PC-9 (cell line): Measurements from ENCODE around the gene TMEM255A.

Experiments used
- EZH2 ChIP-seq: fragments of 200-600 bp; sonication (generic); IDR thresholded peaks from 2 replicates; pipeline ENCODE4 v1.8.0; 2017; ENCODE audit warnings: antibody characterized with exemption, low read depth
- TF ChIP-seq, protein P1 (sequence below): fragments of 200-600 bp; sonication (generic); conservative IDR thresholded peaks from 2 replicates; pipeline ENCODE4 v1.6.1; 2017; ENCODE audit warnings: mixed run types, antibody characterized with exemption, mild to moderate bottlenecking, moderate library complexity

DNA sequence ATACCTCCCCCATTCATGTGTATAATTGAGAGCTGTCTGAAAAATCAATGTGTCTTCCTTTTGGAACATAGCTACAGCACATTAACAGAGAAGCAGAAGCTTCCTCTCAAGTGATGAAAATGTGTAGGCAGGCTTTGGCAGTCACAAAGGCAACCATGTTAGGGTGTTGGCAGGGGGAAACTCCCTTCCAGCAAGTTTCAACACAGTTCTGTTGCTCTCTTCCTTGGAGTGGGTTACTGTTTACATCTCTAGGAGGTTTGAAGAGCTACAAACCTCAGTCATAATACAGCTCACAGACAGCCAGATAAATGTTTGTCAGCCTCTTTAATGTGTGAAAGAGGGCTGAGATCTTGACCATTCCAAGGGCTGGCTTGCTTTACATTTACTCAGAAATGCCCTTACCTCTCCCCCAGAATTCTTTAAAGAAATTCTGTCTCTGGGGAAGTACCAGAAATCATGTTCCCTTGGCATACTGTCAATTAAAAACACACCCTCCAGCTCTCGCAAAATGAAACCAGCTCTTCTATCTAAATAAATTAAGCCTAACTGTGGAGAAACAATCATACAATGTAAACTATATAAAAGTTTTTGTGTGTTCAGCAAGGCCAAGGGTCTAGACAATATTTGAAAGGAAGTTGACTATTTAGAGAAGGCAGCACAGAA lies 41.8 kb downstream of the TMEM255A start:
- no peak for TF ChIP-seq EZH2
- TF ChIP-seq, protein P1, sequence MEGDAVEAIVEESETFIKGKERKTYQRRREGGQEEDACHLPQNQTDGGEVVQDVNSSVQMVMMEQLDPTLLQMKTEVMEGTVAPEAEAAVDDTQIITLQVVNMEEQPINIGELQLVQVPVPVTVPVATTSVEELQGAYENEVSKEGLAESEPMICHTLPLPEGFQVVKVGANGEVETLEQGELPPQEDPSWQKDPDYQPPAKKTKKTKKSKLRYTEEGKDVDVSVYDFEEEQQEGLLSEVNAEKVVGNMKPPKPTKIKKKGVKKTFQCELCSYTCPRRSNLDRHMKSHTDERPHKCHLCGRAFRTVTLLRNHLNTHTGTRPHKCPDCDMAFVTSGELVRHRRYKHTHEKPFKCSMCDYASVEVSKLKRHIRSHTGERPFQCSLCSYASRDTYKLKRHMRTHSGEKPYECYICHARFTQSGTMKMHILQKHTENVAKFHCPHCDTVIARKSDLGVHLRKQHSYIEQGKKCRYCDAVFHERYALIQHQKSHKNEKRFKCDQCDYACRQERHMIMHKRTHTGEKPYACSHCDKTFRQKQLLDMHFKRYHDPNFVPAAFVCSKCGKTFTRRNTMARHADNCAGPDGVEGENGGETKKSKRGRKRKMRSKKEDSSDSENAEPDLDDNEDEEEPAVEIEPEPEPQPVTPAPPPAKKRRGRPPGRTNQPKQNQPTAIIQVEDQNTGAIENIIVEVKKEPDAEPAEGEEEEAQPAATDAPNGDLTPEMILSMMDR, result no peak
